Dedifferentiated amniotic fluid mesenchymal stem cell (primary cell): ENCODE data around the gene NELL1.

ENCODE experiments used
- DNase-seq: peaks from one replicate; pipeline ENCODE4 v3.0.0-alpha.2; 2016; ENCODE audit errors: extremely low spot score

NELL1 gene

GRCh38 chr11:20668131-20668809, 1.1 kb upstream of the NELL1 start:
- DNase-seq = no peak

DNA sequence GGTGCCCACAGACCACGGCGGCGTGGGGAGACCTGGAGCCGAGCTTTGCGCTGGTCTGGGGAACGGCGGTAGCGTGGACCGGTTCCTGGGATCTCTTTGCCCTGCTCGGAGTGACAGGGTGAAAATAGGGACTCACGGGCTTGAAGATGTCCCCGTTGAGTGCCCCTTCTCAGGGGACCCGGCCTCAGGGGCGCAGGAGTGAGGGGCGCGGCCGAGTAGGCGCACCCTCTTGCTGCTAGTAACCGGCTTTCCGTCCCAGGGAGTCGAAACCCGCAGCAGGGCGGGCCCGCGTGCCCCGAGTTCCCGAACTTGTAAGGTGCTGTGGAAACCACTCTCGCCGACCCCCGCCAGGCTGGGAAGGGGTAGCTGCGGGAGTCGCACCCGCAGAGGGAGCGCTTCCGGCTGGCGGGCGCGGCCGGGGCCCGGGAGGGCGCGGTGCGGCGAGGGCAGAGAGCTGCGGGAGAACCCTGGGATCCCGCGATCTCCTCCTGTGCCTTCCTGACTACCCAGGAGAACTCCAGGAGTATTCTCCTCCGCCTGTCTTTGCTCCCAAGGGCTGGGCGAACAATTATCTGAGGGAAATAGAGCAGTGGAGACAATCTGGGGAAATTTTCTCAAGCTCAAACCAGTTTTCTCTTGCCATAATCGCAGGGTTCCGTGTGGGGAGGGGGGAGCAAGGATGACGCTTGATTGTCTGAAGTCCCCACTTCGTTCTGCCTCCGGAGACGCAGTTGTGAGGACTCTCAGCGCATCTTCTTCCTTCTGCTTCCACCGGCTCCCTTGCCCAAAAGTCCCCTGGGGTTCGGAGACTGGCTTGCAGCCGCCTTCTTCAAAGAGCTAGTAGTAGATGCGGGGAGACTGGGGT, 666 bp downstream of the NELL1 start:
- DNase-seq = no peak

DNA sequence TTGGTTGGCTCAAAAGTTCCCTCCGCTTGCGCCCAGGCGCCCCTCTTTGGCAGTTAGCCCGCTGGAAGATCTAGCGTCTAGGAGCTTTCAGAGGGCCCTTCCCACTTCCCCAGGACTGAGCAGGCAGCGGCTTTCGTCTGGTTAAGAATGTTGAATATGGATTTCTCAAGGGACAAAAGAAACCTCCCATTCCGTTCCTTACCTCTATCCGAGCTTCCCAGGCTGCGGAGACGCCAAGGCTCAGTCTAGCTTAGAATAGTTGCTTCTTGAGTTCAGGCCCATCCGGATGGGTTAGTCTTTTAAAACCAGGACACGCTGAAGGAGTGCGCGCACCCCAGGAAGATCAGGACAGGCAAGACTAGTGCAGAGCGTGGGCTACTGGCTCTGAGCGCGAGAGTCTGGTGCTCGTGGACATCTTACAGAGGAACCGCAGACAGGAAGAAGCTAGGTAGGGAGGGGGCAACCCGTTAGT, 1.6 kb downstream of the NELL1 start:
- DNase-seq = no peak

DNA sequence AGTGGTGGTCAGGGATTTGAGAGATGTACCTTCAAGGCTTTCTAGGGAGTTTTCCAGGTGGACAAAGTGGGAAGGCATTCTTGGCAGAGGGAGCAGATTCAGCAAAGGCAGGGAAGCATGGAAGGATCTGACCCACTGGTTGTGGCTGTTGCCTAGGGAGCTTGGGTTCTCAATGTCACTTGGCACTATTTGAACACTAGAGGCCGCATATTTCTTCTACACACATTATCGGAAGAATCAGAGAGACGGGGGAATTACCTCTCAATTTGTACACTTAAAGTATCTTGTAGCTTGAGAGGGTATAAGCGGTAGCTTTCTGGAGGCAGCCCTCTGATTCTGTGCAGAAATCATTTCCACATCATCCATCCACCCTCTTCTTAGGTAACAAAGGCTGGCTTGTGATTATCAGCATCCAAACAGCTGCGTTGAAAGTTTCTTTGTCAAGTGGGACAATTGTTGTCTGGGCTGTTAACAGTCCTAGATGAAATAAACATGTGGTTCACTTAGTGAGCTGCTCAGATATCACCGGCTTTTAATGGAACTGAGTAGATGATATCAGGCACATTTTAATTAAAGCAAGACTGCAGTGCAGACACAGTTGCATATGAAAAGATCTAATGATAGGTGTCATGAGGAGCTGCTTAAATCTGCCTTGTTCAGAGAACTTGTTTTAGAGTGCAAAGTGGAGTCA, 2.6 kb downstream of the NELL1 start:
- DNase-seq = no peak

- no peak for DNase-seq
These were observed 3.2 kb downstream of the NELL1 start for GRCh38 chr11:20672575-20672974.

DNA sequence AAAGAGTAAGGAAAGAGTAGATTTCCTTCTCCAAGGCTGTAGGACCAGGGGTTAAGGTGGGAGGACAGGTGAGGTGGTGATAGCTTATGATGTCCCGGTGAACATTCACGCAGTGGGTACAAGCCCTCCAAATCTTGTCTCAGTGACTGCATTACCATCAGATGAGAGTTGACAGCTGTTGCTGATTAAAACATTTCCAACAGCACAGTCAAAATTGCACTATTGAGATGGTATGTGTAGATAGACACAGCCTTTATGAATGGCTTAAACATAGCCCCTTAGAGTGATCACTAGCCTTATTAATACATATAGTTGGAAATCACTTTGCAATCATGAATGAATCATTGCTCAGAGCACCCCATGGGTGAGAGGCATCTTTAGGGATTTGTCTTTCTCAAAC, 7.3 kb downstream of the NELL1 start:
- no peak for DNase-seq

DNA sequence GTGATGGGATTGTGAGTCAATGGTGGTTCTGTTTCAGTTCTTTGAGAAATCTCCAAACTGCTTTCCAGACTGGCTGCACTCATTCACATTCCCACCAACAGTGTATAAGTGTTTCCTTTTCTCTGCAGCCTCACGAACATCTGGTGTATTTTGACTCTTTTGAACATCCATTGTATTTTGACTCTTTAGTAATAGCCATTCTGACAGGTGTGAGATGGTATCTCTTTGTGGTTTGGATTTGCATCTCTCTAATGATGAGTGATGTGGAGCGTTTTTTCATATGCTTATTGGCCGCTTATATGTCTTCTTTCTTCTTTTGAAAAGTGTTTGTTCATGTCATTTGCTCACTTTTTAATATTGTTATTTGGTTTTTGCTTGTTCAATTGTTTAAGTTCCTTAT, 19.4 kb downstream of the NELL1 start:
- no peak for DNase-seq

DNA sequence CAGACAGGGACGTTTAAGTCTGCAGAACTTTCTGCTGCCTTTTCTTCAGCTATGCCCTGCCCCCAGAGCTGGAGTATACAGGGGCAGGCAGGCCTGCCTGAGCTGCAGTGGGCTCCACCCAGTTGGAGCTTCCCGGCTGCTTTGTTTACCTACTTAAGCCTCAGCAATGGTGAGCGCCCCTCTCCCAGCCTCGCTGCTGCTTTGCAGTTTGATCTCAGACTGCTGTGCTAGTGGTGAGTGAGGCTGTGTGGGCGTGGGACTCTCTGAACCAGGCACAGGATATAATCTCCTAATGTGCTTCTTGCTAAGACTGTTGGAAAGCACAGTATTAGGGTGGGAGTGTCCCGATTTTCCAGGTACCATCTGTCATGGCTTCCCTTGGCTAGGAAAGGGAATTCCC, 38.5 kb downstream of the NELL1 start:
- no peak for DNase-seq

DNA sequence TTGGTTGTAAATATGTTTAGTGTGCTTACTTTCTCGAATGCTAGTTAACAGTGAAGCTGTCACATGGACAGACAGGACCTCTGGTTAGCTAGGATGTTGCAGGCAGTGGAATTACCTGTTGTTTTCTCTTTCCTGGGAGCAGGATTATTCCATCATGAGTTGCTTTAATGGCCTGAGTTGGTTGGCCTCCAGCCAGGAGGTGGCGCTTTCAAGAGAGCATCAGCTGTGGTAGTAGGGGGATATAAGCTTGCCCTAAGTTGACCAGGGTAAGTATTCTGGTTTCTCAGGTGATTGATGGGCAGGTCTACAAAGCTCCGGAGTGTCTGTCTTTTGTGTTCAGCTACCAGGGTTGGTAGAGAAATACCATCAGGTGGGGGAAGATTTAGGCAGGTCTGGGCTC, 43.5 kb downstream of the NELL1 start:
- no peak for DNase-seq

DNA sequence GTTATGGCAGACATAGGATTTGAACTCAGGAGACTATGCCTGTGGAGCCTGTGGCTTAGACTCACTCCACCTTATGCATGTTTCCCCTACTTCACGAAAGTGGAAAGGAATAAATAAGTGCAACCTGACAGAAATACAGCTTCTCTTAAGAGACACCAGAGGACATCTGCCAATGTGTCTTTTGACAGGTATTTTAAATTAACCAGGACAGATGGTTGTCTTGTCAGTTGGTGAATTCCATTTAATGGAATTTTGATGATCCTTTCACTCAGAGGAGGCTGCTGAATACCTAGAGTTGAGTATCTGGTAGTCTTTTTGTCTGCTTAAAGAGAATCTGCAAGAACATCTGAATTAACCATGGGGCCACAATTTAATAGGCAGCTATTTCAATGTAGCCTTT, 46.1 kb downstream of the NELL1 start:
- DNase-seq = peak; percentile 0

DNA sequence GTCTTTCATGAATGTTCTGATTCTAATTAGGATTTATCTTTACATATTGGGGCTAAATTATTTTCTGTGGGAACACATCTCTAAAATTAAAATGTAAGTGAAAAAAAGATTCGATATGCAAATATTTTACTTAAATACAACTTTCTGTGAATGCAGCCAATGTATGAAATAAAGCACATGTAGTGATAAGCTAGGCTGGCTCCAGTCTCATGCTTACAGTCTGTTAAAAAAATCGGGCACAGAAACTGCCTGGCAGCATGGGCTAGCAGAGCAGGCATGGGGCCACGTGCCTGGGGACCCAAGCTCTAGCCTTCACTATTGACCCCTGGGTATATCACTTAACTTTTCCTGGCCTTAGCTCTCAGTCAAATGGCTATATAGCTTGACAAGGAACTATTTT, 46.5 kb downstream of the NELL1 start:
- peak; percentile 9 for DNase-seq

DNA sequence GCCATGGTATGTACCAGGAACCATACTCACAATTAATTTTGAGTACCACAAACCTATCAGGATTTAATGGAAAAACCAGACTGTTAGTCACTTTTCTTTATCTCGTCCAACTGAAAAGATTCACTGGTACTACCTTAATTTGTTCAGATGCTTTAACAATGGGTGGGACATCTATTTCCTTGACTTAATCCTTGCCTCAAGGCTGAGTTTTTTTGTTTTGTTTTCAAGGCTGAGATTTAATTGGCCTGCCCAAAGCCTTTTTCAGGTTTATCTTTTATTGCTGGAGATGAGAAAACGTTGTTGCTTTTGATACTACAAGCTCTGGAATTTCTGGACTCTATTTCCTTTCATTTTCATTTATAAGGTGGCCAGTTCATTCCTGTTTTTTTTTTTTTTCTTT, 50.4 kb downstream of the NELL1 start:
- DNase-seq = no peak

- DNase-seq = no peak
These were observed 54.0 kb downstream of the NELL1 start for GRCh38 chr11:20723366-20723765.

DNA sequence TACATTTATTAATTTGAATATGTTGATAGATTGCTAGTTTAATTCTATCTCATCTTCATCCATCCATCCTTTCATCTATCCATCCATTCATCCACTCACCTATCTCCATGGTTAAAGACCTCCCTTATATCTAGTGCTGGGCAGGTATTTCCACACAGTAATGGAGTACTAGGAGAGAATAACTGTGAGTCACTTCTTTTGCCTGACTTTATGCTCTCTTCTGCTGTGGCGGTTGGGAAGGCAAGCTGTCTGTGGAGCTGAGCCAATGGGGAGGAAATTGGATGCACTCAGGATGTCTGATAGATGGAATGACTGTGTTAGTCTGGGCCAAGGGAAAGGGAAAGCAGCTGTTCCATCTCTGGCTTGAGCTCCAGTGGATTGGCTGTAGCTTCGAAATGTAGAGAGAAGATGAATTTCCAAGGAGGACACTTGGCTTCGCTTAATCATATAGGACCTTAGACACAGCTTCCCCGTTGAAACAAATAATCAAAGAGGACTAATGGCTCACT, 60.3 kb downstream of the NELL1 start:
- no peak for DNase-seq

GRCh38 chr11:20731676-20732215, 62.4 kb downstream of the NELL1 start:
- DNase-seq = no peak

GRCh38 chr11:20739107-20739506, 69.7 kb downstream of the NELL1 start:
- no peak for DNase-seq

- no peak for DNase-seq
These were observed 70.2 kb downstream of the NELL1 start for GRCh38 chr11:20739577-20739976.

DNA sequence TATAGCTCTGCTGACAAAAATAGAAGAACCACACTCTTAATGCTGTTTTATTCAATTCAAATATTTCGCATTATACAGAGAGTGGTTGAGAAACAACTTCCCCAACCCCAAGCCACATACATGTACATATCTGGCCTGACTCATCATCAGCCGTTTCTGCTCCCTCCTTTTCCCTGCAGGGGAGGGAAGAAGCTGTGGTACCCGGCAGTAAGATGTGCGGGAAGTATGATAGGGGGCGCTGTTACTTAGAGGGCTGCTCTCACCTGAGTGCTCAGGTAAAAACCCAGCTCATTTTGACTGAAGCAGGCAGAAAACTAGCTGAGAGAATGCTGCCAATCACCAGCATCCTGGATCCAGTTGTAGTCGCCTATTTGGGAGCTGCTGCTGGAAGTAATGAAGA, 85.5 kb downstream of the NELL1 start:
- DNase-seq = no peak

DNA sequence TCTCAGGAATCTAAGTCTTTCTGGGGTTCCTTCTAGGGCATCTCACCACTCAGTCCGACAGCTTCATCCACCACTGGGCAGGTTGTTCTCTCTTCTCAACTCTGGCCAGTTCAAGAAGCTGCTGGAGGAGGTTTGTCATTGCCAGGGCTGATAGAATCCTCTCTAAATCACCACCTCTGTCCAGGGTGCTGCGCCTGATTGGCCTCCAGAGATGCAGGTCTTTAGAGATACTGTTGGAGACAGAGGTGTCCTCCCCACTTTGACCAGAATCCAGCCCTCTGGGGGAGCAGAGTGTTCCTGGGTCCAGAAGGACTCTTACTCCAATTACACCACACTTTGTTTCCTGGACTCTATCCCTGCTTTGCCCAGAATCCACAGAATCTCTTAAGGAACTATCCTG, 90.2 kb downstream of the NELL1 start:
- DNase-seq = no peak

DNA sequence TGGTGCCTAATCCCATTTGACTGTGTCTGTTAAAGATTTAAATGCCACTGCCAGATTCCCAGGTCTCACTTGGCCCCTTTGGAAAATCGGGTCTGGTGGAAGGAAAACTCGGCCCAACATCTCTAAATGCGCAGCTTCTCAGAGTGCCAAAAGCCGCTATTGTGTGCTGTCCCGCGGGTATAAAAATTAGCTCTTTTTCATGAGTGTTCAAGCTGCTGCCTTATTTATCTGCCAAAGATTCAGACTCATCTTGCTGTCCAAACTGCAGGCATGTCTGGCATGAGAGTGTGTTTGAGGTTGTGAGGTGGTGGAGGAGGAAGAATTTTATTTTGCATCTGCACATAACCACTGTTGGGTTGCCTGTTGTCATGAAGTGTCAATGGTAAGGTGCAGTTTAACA, 91.4 kb downstream of the NELL1 start:
- no peak for DNase-seq

- no peak for DNase-seq
These were observed 92.9 kb downstream of the NELL1 start for GRCh38 chr11:20762116-20762844.

DNA sequence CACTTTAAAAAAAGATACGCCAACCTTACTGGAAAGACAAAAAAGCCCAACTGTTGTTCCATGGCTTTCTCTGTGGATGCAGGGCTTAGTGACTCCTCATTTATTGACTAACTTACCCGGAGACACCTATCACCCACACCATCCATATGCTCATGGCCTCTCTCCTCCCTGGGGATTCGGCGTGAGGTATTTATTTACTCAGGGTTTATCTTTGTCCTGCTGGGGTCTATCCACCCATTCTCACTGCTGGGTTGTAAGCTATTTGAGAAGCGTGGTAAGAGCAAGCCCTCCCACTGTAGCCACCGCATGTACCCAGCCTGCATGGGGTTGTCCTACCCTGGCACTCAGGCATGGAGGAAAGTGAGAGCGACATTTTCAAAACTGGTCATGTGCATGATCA, 93.6 kb downstream of the NELL1 start:
- DNase-seq = no peak
